Muscle layer of duodenum (tissue), 2 donors: ENCODE measurements around the gene SLC35E4.

ENCODE experiments used
- H3K27ac ChIP-seq: one replicate; pipeline ENCODE4 v1.7.0; 2013; ENCODE audit warnings: mild to moderate bottlenecking, low read length
- H3K27me3 ChIP-seq: one replicate; pipeline ENCODE4 v1.7.0; 2013; ENCODE audit warnings: low read depth, mild to moderate bottlenecking, control low read depth, low read length
- H3K36me3 ChIP-seq, 2 donors: one replicate each; pipeline ENCODE4 v1.7.0; 2013; ENCODE audit warnings: low read length in 2 of 2, control low read depth in 1 of 2, mild to moderate bottlenecking in 1 of 2; ENCODE audit not compliant: insufficient read depth in 2 of 2, control insufficient read depth in 1 of 2
- H3K4me1 ChIP-seq, 2 donors: one replicate each; pipeline ENCODE4 v1.7.0; 2013; ENCODE audit warnings: low read length in 2 of 2, mild to moderate bottlenecking in 2 of 2, control low read depth in 1 of 2, moderate library complexity in 1 of 2; ENCODE audit not compliant: insufficient read depth in 2 of 2, control insufficient read depth in 1 of 2
- H3K4me3 ChIP-seq, 2 donors: one replicate each; pipeline ENCODE4 v1.7.0; 2013; ENCODE audit warnings: low read length in 2 of 2, low read depth in 1 of 2, mild to moderate bottlenecking in 1 of 2
- H3K9me3 ChIP-seq, 2 donors: one replicate each; pipeline ENCODE4 v1.7.0; 2013; ENCODE audit warnings: low read length in 2 of 2, control low read depth in 1 of 2, mild to moderate bottlenecking in 1 of 2; ENCODE audit not compliant: control insufficient read depth in 1 of 2
- donor health status: healthy.

Gene SLC35E4

GRCh38 chr22:30655532-30655931 lies 20.0 kb downstream of the SLC35E4 start:
- no peaks in the 10 kb centered on the region for H3K9me3 ChIP-seq
- H3K27me3 ChIP-seq, result no peaks in the 10 kb centered on the region
- no peak overlapping the region for H3K4me3 ChIP-seq
- H3K36me3 ChIP-seq, result no peaks in the 10 kb centered on the region
- H3K4me1 ChIP-seq, result no peaks in the 10 kb centered on the region
- H3K27ac ChIP-seq, result no peak overlapping the region

DNA sequence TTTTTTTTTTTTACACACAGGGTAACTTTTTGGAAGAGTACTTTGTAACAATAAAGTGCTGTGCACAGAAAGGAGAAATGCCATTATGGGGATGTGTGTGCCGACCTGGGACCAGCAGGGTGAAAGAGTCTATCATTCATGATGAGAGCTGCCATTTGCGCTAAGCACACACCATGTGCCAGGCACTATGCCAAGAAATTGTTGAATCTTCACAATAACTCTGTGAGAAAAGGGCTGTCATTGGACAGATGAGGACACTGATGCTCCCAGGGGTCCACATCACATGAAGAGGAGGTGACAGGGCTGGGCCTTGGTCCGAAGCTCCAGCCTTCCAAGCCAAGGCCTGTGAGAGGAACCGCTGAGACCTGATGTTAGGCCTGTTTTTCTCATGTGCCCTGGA lies 26.5 kb downstream of the SLC35E4 start:
- Histone ChIP-seq H3K4me1 (peaks cover 4 to 7% of the 10 kb centered on the region in 2 donors), H3K27me3 (no peaks in the 10 kb centered on the region), H3K36me3 (peaks cover 3 to 18% of the 10 kb centered on the region in 2 donors), H3K9me3 (no peaks in the 10 kb centered on the region), H3K4me3 (no peak overlapping the region), H3K27ac (no peak overlapping the region)

- Histone ChIP-seq H3K4me1 (peaks cover 4 to 12% of the 10 kb centered on the region in 2 donors), H3K4me3 (no peak overlapping the region), H3K27me3 (no peaks in the 10 kb centered on the region), H3K27ac (no peak overlapping the region), H3K36me3 (peaks cover 3 to 18% of the 10 kb centered on the region in 2 donors), H3K9me3 (no peaks in the 10 kb centered on the region)
These were observed 29.2 kb downstream of the SLC35E4 start for GRCh38 chr22:30664798-30665197.

DNA sequence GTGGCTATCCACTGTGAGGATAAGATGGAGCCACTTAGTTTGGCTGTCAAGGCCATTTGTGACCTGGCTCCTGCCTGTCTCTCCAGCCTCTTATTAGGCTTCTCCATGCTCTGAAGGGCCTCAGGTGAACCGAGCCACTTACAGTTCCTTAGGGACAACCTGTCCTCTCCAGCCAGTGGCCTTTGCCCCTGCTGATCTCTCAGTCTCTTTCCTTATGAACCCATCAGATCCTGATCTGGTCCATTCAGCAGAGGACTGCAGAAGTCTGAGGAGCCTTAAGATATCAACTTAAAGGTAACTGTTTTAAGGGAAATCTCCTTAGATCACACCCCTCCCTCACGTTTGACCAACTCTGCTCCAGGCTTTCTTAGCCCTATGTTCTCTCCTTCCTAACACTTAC lies 29.7 kb downstream of the SLC35E4 start:
- Histone ChIP-seq H3K4me3 (no peak overlapping the region), H3K4me1 (peaks cover 4 to 12% of the 10 kb centered on the region in 2 donors), H3K9me3 (no peaks in the 10 kb centered on the region), H3K36me3 (peaks cover 3 to 18% of the 10 kb centered on the region in 2 donors), H3K27me3 (no peaks in the 10 kb centered on the region), H3K27ac (no peak overlapping the region)

GRCh38 chr22:30665786-30666185 lies 30.2 kb downstream of the SLC35E4 start:
- no peak overlapping the region for H3K4me3 ChIP-seq
- peaks cover 3 to 18% of the 10 kb centered on the region in 2 donors for H3K36me3 ChIP-seq
- peaks cover 4 to 12% of the 10 kb centered on the region in 2 donors for H3K4me1 ChIP-seq
- no peak overlapping the region for H3K27ac ChIP-seq
- no peaks in the 10 kb centered on the region for H3K27me3 ChIP-seq
- no peaks in the 10 kb centered on the region for H3K9me3 ChIP-seq

DNA sequence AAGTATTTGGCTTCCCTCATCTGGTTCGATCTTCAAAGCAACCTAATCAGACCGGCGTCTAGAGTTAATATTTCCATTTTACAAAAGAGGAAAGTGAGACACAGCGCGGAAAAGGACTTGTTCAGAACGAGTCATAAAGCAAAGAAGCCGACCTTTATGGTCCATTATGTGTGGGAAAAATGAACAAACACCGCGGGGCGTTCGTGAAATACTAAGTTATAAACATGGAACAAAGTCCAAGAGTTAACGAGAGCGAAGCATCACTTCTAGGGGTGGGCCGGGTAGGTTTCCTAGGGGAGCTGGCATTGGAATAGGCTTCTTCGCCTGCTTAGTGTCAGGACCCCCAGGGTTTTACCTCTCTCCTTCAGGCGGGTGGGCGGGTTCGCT lies 31.5 kb downstream of the SLC35E4 start:
- Histone ChIP-seq H3K36me3 (peaks cover 3 to 16% of the 10 kb centered on the region in 2 donors), H3K27me3 (no peaks in the 10 kb centered on the region), H3K27ac (peak overlapping the region; percentile 70), H3K4me1 (peaks cover 4 to 12% of the 10 kb centered on the region in 2 donors), H3K4me3 (peak overlapping the region; percentile 76 to 77), H3K9me3 (no peaks in the 10 kb centered on the region)

DNA sequence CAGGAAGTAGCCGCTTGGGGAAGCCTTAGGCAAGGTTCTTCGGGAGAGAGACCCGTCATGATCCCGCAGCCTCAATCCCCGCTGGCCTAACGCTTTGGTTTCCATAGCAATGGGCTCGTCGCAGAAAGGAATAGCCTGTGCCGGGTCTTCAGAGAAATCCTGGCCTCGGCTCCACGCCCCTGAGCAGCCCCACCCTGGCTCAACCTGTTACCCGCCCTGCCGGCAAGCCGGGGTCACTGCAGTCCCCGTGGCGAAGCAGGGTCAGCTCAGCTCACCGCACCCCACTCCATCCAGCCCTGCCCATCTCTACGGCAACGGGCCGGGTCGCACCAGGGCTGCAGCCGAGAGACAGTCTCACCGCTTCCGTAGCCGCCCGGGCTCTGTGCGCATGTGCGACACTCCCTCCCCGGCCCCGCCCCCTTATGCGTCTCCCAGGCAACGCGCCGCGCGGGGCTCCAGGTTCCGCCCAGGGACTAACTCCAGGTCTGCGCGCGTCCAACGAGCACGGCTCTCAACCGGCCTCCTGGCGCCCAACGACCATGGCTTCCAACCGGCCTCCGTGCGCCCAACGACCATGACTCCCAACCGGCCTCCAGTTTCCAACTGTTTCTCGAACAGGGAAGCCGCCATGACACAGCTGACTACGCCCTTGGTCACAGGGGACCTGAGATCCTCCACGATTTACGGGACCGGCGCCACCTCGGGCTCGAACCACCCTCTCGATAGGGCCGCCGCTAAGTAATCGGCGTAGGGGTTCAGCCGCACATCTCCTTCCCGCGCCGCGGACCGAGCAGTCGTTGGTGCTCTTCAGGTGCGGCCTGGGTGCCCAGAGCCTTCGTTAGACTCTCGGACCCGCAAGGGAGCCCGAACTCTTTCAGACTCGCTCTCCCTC lies 32.2 kb downstream of the SLC35E4 start, which contains the start of gene DUSP18:
Gene DUSP18 (minus strand): TSS at position 382 of the 892 bp plus-strand sequence. CDS start 3,872 bp downstream, outside the sequence.
- H3K27me3 ChIP-seq, result no peaks in the 10 kb centered on the region
- peaks cover 2 to 12% of the 10 kb centered on the region in 2 donors for H3K36me3 ChIP-seq
- H3K4me1 ChIP-seq, result peaks cover 4 to 12% of the 10 kb centered on the region in 2 donors
- H3K4me3 ChIP-seq, result peak within 1 kb of the TSS; percentile 76 to 77
- peak within 1 kb of the TSS; percentile 70 for H3K27ac ChIP-seq
- H3K9me3 ChIP-seq, result no peaks in the 10 kb centered on the region

- Histone ChIP-seq H3K36me3 (peaks cover 0 to 6% of the 10 kb centered on the region in 2 donors), H3K27me3 (no peaks in the 10 kb centered on the region), H3K4me3 (peak overlapping the region; percentile 76 to 77), H3K9me3 (no peaks in the 10 kb centered on the region), H3K4me1 (peaks cover 4 to 12% of the 10 kb centered on the region in 2 donors), H3K27ac (no peak overlapping the region)
These were observed 32.8 kb downstream of the SLC35E4 start for GRCh38 chr22:30668386-30668710.

DNA sequence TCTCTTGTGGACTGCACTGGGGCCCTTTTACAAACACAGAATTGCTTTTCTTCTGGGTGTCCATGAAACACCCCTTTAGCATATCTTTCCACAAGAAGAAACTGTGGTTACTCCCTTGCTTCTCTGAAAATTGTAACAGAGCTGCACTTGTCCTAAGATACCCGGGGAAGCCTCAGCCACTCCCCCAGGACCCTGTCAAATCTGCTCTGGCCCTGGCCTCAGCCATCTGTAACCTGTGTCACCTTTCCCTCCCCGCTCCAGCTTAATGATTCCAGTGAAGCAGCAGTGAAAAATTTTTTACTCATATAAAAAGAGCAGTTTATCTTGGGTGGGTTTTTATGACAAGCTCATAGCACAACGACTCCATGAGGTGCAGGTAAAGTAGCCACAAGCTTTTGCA lies 35.5 kb downstream of the SLC35E4 start:
- no peak overlapping the region for H3K4me3 ChIP-seq
- no peaks in the 10 kb centered on the region for H3K9me3 ChIP-seq
- no peaks in the 10 kb centered on the region for H3K27me3 ChIP-seq
- no peaks in the 10 kb centered on the region for H3K36me3 ChIP-seq
- H3K4me1 ChIP-seq, result peaks cover 4 to 12% of the 10 kb centered on the region in 2 donors
- H3K27ac ChIP-seq, result no peak overlapping the region

GRCh38 chr22:30673136-30673535 lies 37.6 kb downstream of the SLC35E4 start:
- H3K27me3 ChIP-seq, result no peaks in the 10 kb centered on the region
- no peaks in the 10 kb centered on the region for H3K36me3 ChIP-seq
- H3K4me1 ChIP-seq, result peaks cover 0 to 5% of the 10 kb centered on the region in 2 donors
- H3K4me3 ChIP-seq, result no peak overlapping the region
- H3K9me3 ChIP-seq, result no peaks in the 10 kb centered on the region
- H3K27ac ChIP-seq, result no peak overlapping the region

- Histone ChIP-seq H3K9me3 (no peaks in the 10 kb centered on the region), H3K27ac (no peak overlapping the region), H3K27me3 (no peaks in the 10 kb centered on the region), H3K36me3 (no peaks in the 10 kb centered on the region), H3K4me3 (no peak overlapping the region), H3K4me1 (no peaks in the 10 kb centered on the region)
These were observed 38.9 kb downstream of the SLC35E4 start for GRCh38 chr22:30674482-30674881.
